WTC11 (cell line): ENCODE data around the gene BAIAP2. TPM values are rescaled to one million over a fixed set of nuclear protein-coding genes. Genes with fewer than 3 reads are reported as not detected.

Experiments used
- ATAC-seq: fragments of 200-7000 bp; cut with Tn5 transposase; 2 replicates; pipeline ENCODE4 v1.10.0; 2021; ENCODE audit warnings: mild to moderate bottlenecking, moderate library complexity
- CTCF ChIA-PET: fragments of 300-600 bp; sonication (Branson Sonifier 250); formaldehyde crosslinking; loops from one replicate; lab custom pipeline; 2021; ENCODE audit warnings: antibody characterized with exemption; lab: Charles Lee
- POLR2A ChIA-PET: fragments of 350-600 bp; sonication (Branson Sonifier 250); formaldehyde crosslinking; loops from one replicate; lab custom pipeline; 2021; ENCODE audit warnings: antibody characterized with exemption; lab: Charles Lee
- DNase-seq: peaks from one replicate; pipeline ENCODE4 v3.0.0; 2021; ENCODE audit warnings: low spot score
- H3K27ac Mint-ChIP-seq: 2 replicates; pipeline ENCODE4 v1.8.0; 2021; ENCODE audit warnings: mixed read lengths
- H3K27me3 Mint-ChIP-seq: 2 replicates; pipeline ENCODE4 v1.8.0; 2021; ENCODE audit warnings: low read depth, mild to moderate bottlenecking, moderate library complexity, mixed read lengths
- H3K36me3 Mint-ChIP-seq: 2 replicates; pipeline ENCODE4 v1.8.0; 2021; ENCODE audit warnings: mixed read lengths
- H3K4me1 Mint-ChIP-seq: 2 replicates; pipeline ENCODE4 v1.8.0; 2022; ENCODE audit warnings: mixed read lengths
- H3K4me3 Mint-ChIP-seq: 2 replicates; pipeline ENCODE4 v1.8.0; 2021; ENCODE audit warnings: mild to moderate bottlenecking, moderate library complexity, mixed read lengths
- H3K9me3 Mint-ChIP-seq: 2 replicates; pipeline ENCODE4 v1.8.0; 2021; ENCODE audit warnings: mixed read lengths
- ETV6 ChIP-seq: sonication (generic); formaldehyde crosslinking; IDR thresholded peaks from 2 replicates; pipeline ENCODE4 v1.8.1; 2022; ENCODE audit warnings: mild to moderate bottlenecking, missing genetic modification reagents
- GRHL2 ChIP-seq: fragments of 250-450 bp; sonication (Bioruptor Pico); IDR thresholded peaks from 2 replicates; pipeline ENCODE4 v1.8.0; 2022; ENCODE audit warnings: mild to moderate bottlenecking, moderate library complexity; ENCODE audit not compliant: insufficient replicate concordance, severe bottlenecking
- HMGA2 ChIP-seq: fragments of 250-450 bp; sonication (Bioruptor Pico); IDR thresholded peaks from 2 replicates; pipeline ENCODE4 v1.4.0; 2021; ENCODE audit warnings: mild to moderate bottlenecking, moderate library complexity
- JAZF1 ChIP-seq: fragments of 250-450 bp; sonication (Bioruptor Pico); IDR thresholded peaks from 2 replicates; pipeline ENCODE4 v1.9.0; 2021; ENCODE audit warnings: moderate library complexity, mild to moderate bottlenecking, inconsistent platforms
- NFE2L1 ChIP-seq: sonication (generic); formaldehyde crosslinking; IDR thresholded peaks from 2 replicates; pipeline ENCODE4 v1.8.1; 2023; ENCODE audit warnings: missing genetic modification reagents
- OVOL2 ChIP-seq: fragments of 250-450 bp; sonication (Bioruptor Pico); IDR thresholded peaks from 2 replicates; pipeline ENCODE4 v1.9.0; 2021; ENCODE audit warnings: mild to moderate bottlenecking, borderline replicate concordance
- PRRX2 ChIP-seq: fragments of 250-450 bp; sonication (Bioruptor Pico); IDR thresholded peaks from 2 replicates; pipeline ENCODE4 v1.8.0; 2021; ENCODE audit warnings: mild to moderate bottlenecking
- TCF7 ChIP-seq: sonication (generic); formaldehyde crosslinking; IDR thresholded peaks from 2 replicates; pipeline ENCODE4 v1.8.0; 2022; ENCODE audit warnings: mild to moderate bottlenecking, low read depth, missing genetic modification reagents, moderate library complexity
- ZNF121 ChIP-seq: sonication (generic); formaldehyde crosslinking; IDR thresholded peaks from 2 replicates; pipeline ENCODE4 v1.8.0; 2023; ENCODE audit warnings: missing genetic modification reagents
- ZNF396 ChIP-seq: fragments of 250-450 bp; sonication (Bioruptor Pico); IDR thresholded peaks from 2 replicates; pipeline ENCODE4 v1.8.0; 2021; ENCODE audit warnings: mild to moderate bottlenecking, moderate library complexity, borderline replicate concordance
- total RNA-seq: library from RNA; stranded (reverse); gene quantifications from 3 replicates; pipeline ENCODE4 v1.2.3, GENCODE V29; 2021
- TF ChIP-seq, protein P1 (sequence below): fragments of 250-450 bp; sonication (Bioruptor Pico); IDR thresholded peaks from 2 replicates; pipeline ENCODE4 v1.8.0; 2021; ENCODE audit warnings: mild to moderate bottlenecking
- TF ChIP-seq, protein P2 (sequence below): sonication (generic); formaldehyde crosslinking; IDR thresholded peaks from 2 replicates; pipeline ENCODE4 v1.8.0; 2022; ENCODE audit warnings: mild to moderate bottlenecking, missing genetic modification reagents
- TF ChIP-seq, protein P3 (sequence below): sonication (generic); formaldehyde crosslinking; IDR thresholded peaks from 2 replicates; pipeline ENCODE4 v1.8.1; 2023; ENCODE audit warnings: mild to moderate bottlenecking, missing genetic modification reagents, borderline replicate concordance
- TF ChIP-seq, protein P4 (sequence below): sonication (generic); formaldehyde crosslinking; conservative IDR thresholded peaks from 2 replicates; pipeline ENCODE4 v1.8.1; 2022; ENCODE audit warnings: mild to moderate bottlenecking, missing genetic modification reagents
- TF ChIP-seq, protein P5 (sequence below): sonication (generic); formaldehyde crosslinking; IDR thresholded peaks from 2 replicates; pipeline ENCODE4 v1.8.0; 2022; ENCODE audit warnings: mild to moderate bottlenecking, missing genetic modification reagents
- TF ChIP-seq, protein P6 (sequence below): sonication (generic); formaldehyde crosslinking; IDR thresholded peaks from 2 replicates; pipeline ENCODE4 v1.8.1; 2022; ENCODE audit warnings: low read depth, mild to moderate bottlenecking, moderate library complexity, missing genetic modification reagents, borderline replicate concordance
- TF ChIP-seq, protein P7 (sequence below): fragments of 250-450 bp; sonication (Bioruptor Pico); IDR thresholded peaks from 2 replicates; pipeline ENCODE4 v1.9.0; 2021; ENCODE audit warnings: mild to moderate bottlenecking
- TF ChIP-seq, protein P8 (sequence below): sonication (generic); formaldehyde crosslinking; IDR thresholded peaks from 2 replicates; pipeline ENCODE4 v1.8.1; 2023; ENCODE audit warnings: mild to moderate bottlenecking, missing genetic modification reagents, moderate library complexity
- TF ChIP-seq, protein P9 (sequence below): sonication (generic); formaldehyde crosslinking; IDR thresholded peaks from 2 replicates; pipeline ENCODE4 v1.8.0; 2022; ENCODE audit warnings: missing genetic modification reagents
- TF ChIP-seq, protein P10 (sequence below): sonication (generic); formaldehyde crosslinking; IDR thresholded peaks from 2 replicates; pipeline ENCODE4 v1.8.0; 2023; ENCODE audit warnings: mild to moderate bottlenecking, missing genetic modification reagents

BAIAP2 gene
- total RNA-seq, 1 experiment from 2014 or later = 20.7 TPM

DNA sequence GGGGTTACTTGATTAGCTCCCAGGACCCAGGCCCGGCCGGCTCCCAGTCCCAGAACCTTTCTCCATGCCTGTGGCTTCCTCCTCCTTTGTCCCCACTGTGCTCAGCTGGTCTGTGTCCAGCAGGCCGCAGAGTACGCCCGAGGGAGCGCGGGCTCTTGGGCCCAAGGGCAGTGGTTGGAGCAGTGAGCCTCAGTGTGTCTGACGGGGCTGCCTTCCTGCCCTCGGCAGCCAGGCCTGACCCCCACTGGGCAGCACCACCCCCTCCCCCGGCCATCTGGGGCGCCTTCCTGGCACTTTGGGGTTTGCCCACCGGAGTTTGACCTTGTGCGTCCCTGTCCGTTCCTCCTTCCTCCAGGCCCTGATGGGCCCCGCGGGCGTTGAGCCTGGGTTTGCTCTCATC, 67.9 kb downstream of the BAIAP2 start:
- Mint-ChIP-seq H3K4me1 (no peaks in the 10 kb centered on the region), H3K36me3 (no peaks in the 10 kb centered on the region)
- TF ChIP-seq PRRX2 (CRISPR knock-in tag) = no peak
- no peak for TF ChIP-seq NFE2L1 (CRISPR knock-in tag)
- TF ChIP-seq, protein P1, sequence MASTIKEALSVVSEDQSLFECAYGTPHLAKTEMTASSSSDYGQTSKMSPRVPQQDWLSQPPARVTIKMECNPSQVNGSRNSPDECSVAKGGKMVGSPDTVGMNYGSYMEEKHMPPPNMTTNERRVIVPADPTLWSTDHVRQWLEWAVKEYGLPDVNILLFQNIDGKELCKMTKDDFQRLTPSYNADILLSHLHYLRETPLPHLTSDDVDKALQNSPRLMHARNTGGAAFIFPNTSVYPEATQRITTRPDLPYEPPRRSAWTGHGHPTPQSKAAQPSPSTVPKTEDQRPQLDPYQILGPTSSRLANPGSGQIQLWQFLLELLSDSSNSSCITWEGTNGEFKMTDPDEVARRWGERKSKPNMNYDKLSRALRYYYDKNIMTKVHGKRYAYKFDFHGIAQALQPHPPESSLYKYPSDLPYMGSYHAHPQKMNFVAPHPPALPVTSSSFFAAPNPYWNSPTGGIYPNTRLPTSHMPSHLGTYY = no peak
- TF ChIP-seq ZNF396 (CRISPR knock-in tag) = no peak
- TF ChIP-seq, protein P2, sequence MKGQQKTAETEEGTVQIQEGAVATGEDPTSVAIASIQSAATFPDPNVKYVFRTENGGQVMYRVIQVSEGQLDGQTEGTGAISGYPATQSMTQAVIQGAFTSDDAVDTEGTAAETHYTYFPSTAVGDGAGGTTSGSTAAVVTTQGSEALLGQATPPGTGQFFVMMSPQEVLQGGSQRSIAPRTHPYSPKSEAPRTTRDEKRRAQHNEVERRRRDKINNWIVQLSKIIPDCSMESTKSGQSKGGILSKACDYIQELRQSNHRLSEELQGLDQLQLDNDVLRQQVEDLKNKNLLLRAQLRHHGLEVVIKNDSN (CRISPR knock-in tag) = no peak
- no peak for TF ChIP-seq TCF7
- no peak for TF ChIP-seq OVOL2 (CRISPR knock-in tag)
- TF ChIP-seq, protein P3, sequence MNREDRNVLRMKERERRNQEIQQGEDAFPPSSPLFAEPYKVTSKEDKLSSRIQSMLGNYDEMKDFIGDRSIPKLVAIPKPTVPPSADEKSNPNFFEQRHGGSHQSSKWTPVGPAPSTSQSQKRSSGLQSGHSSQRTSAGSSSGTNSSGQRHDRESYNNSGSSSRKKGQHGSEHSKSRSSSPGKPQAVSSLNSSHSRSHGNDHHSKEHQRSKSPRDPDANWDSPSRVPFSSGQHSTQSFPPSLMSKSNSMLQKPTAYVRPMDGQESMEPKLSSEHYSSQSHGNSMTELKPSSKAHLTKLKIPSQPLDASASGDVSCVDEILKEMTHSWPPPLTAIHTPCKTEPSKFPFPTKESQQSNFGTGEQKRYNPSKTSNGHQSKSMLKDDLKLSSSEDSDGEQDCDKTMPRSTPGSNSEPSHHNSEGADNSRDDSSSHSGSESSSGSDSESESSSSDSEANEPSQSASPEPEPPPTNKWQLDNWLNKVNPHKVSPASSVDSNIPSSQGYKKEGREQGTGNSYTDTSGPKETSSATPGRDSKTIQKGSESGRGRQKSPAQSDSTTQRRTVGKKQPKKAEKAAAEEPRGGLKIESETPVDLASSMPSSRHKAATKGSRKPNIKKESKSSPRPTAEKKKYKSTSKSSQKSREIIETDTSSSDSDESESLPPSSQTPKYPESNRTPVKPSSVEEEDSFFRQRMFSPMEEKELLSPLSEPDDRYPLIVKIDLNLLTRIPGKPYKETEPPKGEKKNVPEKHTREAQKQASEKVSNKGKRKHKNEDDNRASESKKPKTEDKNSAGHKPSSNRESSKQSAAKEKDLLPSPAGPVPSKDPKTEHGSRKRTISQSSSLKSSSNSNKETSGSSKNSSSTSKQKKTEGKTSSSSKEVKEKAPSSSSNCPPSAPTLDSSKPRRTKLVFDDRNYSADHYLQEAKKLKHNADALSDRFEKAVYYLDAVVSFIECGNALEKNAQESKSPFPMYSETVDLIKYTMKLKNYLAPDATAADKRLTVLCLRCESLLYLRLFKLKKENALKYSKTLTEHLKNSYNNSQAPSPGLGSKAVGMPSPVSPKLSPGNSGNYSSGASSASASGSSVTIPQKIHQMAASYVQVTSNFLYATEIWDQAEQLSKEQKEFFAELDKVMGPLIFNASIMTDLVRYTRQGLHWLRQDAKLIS (CRISPR knock-in tag) = no peak
- TF ChIP-seq, protein P4, sequence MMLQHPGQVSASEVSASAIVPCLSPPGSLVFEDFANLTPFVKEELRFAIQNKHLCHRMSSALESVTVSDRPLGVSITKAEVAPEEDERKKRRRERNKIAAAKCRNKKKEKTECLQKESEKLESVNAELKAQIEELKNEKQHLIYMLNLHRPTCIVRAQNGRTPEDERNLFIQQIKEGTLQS = no peak
- TF ChIP-seq, protein P5, sequence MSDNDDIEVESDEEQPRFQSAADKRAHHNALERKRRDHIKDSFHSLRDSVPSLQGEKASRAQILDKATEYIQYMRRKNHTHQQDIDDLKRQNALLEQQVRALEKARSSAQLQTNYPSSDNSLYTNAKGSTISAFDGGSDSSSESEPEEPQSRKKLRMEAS (CRISPR knock-in tag) = no peak
- TF ChIP-seq, protein P6, sequence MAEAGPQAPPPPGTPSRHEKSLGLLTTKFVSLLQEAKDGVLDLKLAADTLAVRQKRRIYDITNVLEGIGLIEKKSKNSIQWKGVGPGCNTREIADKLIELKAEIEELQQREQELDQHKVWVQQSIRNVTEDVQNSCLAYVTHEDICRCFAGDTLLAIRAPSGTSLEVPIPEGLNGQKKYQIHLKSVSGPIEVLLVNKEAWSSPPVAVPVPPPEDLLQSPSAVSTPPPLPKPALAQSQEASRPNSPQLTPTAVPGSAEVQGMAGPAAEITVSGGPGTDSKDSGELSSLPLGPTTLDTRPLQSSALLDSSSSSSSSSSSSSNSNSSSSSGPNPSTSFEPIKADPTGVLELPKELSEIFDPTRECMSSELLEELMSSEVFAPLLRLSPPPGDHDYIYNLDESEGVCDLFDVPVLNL = no peak
- TF ChIP-seq, protein P7, sequence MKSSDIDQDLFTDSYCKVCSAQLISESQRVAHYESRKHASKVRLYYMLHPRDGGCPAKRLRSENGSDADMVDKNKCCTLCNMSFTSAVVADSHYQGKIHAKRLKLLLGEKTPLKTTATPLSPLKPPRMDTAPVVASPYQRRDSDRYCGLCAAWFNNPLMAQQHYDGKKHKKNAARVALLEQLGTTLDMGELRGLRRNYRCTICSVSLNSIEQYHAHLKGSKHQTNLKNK (CRISPR knock-in tag) = no peak
- TF ChIP-seq, protein P8, sequence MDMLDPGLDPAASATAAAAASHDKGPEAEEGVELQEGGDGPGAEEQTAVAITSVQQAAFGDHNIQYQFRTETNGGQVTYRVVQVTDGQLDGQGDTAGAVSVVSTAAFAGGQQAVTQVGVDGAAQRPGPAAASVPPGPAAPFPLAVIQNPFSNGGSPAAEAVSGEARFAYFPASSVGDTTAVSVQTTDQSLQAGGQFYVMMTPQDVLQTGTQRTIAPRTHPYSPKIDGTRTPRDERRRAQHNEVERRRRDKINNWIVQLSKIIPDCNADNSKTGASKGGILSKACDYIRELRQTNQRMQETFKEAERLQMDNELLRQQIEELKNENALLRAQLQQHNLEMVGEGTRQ (CRISPR knock-in tag) = no peak
- no peak for TF ChIP-seq HMGA2 (CRISPR knock-in tag)
- TF ChIP-seq, protein P9, sequence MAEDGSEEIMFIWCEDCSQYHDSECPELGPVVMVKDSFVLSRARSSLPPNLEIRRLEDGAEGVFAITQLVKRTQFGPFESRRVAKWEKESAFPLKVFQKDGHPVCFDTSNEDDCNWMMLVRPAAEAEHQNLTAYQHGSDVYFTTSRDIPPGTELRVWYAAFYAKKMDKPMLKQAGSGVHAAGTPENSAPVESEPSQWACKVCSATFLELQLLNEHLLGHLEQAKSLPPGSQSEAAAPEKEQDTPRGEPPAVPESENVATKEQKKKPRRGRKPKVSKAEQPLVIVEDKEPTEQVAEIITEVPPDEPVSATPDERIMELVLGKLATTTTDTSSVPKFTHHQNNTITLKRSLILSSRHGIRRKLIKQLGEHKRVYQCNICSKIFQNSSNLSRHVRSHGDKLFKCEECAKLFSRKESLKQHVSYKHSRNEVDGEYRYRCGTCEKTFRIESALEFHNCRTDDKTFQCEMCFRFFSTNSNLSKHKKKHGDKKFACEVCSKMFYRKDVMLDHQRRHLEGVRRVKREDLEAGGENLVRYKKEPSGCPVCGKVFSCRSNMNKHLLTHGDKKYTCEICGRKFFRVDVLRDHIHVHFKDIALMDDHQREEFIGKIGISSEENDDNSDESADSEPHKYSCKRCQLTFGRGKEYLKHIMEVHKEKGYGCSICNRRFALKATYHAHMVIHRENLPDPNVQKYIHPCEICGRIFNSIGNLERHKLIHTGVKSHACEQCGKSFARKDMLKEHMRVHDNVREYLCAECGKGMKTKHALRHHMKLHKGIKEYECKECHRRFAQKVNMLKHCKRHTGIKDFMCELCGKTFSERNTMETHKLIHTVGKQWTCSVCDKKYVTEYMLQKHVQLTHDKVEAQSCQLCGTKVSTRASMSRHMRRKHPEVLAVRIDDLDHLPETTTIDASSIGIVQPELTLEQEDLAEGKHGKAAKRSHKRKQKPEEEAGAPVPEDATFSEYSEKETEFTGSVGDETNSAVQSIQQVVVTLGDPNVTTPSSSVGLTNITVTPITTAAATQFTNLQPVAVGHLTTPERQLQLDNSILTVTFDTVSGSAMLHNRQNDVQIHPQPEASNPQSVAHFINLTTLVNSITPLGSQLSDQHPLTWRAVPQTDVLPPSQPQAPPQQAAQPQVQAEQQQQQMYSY = no peak
- TF ChIP-seq ZNF121 (CRISPR knock-in tag) = no peak
- TF ChIP-seq GRHL2 (CRISPR knock-in tag) = no peak
- TF ChIP-seq ETV6 (CRISPR knock-in tag) = no peak
- TF ChIP-seq, protein P10, sequence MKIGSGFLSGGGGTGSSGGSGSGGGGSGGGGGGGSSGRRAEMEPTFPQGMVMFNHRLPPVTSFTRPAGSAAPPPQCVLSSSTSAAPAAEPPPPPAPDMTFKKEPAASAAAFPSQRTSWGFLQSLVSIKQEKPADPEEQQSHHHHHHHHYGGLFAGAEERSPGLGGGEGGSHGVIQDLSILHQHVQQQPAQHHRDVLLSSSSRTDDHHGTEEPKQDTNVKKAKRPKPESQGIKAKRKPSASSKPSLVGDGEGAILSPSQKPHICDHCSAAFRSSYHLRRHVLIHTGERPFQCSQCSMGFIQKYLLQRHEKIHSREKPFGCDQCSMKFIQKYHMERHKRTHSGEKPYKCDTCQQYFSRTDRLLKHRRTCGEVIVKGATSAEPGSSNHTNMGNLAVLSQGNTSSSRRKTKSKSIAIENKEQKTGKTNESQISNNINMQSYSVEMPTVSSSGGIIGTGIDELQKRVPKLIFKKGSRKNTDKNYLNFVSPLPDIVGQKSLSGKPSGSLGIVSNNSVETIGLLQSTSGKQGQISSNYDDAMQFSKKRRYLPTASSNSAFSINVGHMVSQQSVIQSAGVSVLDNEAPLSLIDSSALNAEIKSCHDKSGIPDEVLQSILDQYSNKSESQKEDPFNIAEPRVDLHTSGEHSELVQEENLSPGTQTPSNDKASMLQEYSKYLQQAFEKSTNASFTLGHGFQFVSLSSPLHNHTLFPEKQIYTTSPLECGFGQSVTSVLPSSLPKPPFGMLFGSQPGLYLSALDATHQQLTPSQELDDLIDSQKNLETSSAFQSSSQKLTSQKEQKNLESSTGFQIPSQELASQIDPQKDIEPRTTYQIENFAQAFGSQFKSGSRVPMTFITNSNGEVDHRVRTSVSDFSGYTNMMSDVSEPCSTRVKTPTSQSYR (CRISPR knock-in tag) = no peak
- TF ChIP-seq JAZF1 (CRISPR knock-in tag) = no peak
- TF ChIP-seq, all 79 proteins: peak for 0
- Mint-ChIP-seq H3K4me3 (no peak overlapping the region), H3K27me3 (no peaks in the 10 kb centered on the region), H3K27ac (no peak overlapping the region), H3K9me3 (no peaks in the 10 kb centered on the region)
- no peak for ATAC-seq
- no peak for DNase-seq
- CTCF ChIA-PET = interaction anchor here (0.9 to 2.0 kb wide), 11 partner anchors 12 to 338 kb away, joined by 3 to 30 read pairs (median 7); no protein-coding TSS in a partner anchor
- POLR2A ChIA-PET = no interaction called here
